H9 (cell line): ENCODE measurements around the gene NBL1. TPM values are rescaled to one million over a fixed set of nuclear protein-coding genes. Genes with fewer than 3 reads are reported as not detected.

ENCODE experiments used
- DNase-seq: peaks from one replicate; pipeline ENCODE4 v3.0.0-alpha.2; 2017
- H2AFZ ChIP-seq: one replicate; pipeline ENCODE4 v1.6.1; 2013; ENCODE audit warnings: mild to moderate bottlenecking, low read length, control low read depth, moderate library complexity
- H2AK5ac ChIP-seq: 2 replicates; pipeline ENCODE4 v1.6.1; 2013; ENCODE audit warnings: low read length, control low read depth, mixed read lengths; ENCODE audit not compliant: insufficient read length
- H2BK120ac ChIP-seq: one replicate; pipeline ENCODE4 v1.6.1; 2013; ENCODE audit warnings: low read depth, mild to moderate bottlenecking, low read length, control low read depth, inconsistent platforms; ENCODE audit not compliant: poor library complexity, severe bottlenecking
- H2BK12ac ChIP-seq: 2 replicates; pipeline ENCODE4 v1.6.1; 2013; ENCODE audit warnings: low read length, control low read depth, mixed read lengths, low read depth; ENCODE audit not compliant: insufficient read length
- H2BK15ac ChIP-seq: 2 replicates; pipeline ENCODE4 v1.6.1; 2013; ENCODE audit warnings: low read depth, low read length, control low read depth
- H2BK20ac ChIP-seq: one replicate; pipeline ENCODE4 v1.6.1; 2013; ENCODE audit warnings: low read depth, mild to moderate bottlenecking, low read length, control low read depth, inconsistent platforms; ENCODE audit not compliant: poor library complexity, severe bottlenecking
- H2BK5ac ChIP-seq: 2 replicates; pipeline ENCODE4 v1.6.1; 2013; ENCODE audit warnings: low read length, control low read depth, mixed read lengths; ENCODE audit not compliant: insufficient read length
- H3K14ac ChIP-seq: 2 replicates; pipeline ENCODE4 v1.6.1; 2013; ENCODE audit warnings: low read length, control low read depth; ENCODE audit not compliant: insufficient read depth
- H3K18ac ChIP-seq: 2 replicates; pipeline ENCODE4 v1.6.1; 2013; ENCODE audit warnings: low read depth, mild to moderate bottlenecking, mixed read lengths, low read length, control low read depth; ENCODE audit not compliant: insufficient read length
- H3K23ac ChIP-seq: 2 replicates; pipeline ENCODE4 v1.6.1; 2013; ENCODE audit warnings: low read length, control low read depth, mixed read lengths, low read depth; ENCODE audit not compliant: insufficient read length
- H3K23me2 ChIP-seq: 2 replicates; pipeline ENCODE4 v1.6.1; 2013; ENCODE audit warnings: low read depth, mild to moderate bottlenecking, mixed read lengths, low read length, control low read depth; ENCODE audit not compliant: insufficient read length, poor library complexity, severe bottlenecking
- H3K27ac ChIP-seq: 2 replicates; pipeline ENCODE4 v1.5.1; 2013; ENCODE audit warnings: low read length, control low read depth, mixed read lengths, low read depth; ENCODE audit not compliant: insufficient read length
- H3K27me3 ChIP-seq: 2 replicates; pipeline ENCODE4 v1.6.1; 2013; ENCODE audit warnings: low read length, control low read depth, inconsistent platforms; ENCODE audit not compliant: insufficient read depth
- H3K4ac ChIP-seq: 2 replicates; pipeline ENCODE4 v1.6.1; 2013; ENCODE audit warnings: low read depth, mild to moderate bottlenecking, control low read depth, inconsistent platforms, low read length, moderate library complexity
- H3K4me1 ChIP-seq: 2 replicates; pipeline ENCODE4 v1.6.1; 2013; ENCODE audit warnings: low read length, control low read depth, inconsistent platforms; ENCODE audit not compliant: insufficient read depth
- H3K4me2 ChIP-seq: 2 replicates; pipeline ENCODE4 v1.6.1; 2013; ENCODE audit warnings: low read length, control low read depth, mixed read lengths; ENCODE audit not compliant: insufficient read length, insufficient read depth
- H3K56ac ChIP-seq: 2 replicates; pipeline ENCODE4 v1.6.1; 2013; ENCODE audit warnings: low read depth, mild to moderate bottlenecking, mixed read lengths, low read length, control low read depth; ENCODE audit not compliant: insufficient read length
- H3K79me1 ChIP-seq: 2 replicates; pipeline ENCODE4 v1.6.1; 2013; ENCODE audit warnings: low read depth, mild to moderate bottlenecking, moderate library complexity, low read length, control low read depth, inconsistent platforms; ENCODE audit not compliant: insufficient read depth, poor library complexity, severe bottlenecking
- H3K79me2 ChIP-seq: 2 replicates; pipeline ENCODE4 v1.6.1; 2013; ENCODE audit warnings: low read length, control low read depth, inconsistent platforms; ENCODE audit not compliant: insufficient read depth
- H3K9ac ChIP-seq: 2 replicates; pipeline ENCODE4 v1.6.1; 2013; ENCODE audit warnings: low read length, control low read depth, mixed read lengths; ENCODE audit not compliant: insufficient read length; ENCODE audit errors: extremely low read depth
- H3K9me3 ChIP-seq: one replicate; pipeline ENCODE4 v1.6.1; 2013; ENCODE audit warnings: low read depth, low read length, inconsistent platforms; ENCODE audit not compliant: control insufficient read depth
- H3T11ph ChIP-seq: one replicate; pipeline ENCODE4 v1.6.1; 2013; ENCODE audit warnings: mild to moderate bottlenecking, low read length, control low read depth, inconsistent platforms
- H4K20me1 ChIP-seq: one replicate; pipeline ENCODE4 v1.6.1; 2013; ENCODE audit not compliant: control insufficient read depth, insufficient read length, insufficient read depth
- H4K5ac ChIP-seq: 2 replicates; pipeline ENCODE4 v1.6.1; 2013; ENCODE audit warnings: low read depth, mild to moderate bottlenecking, mixed read lengths, low read length, control low read depth; ENCODE audit not compliant: insufficient read length
- H4K8ac ChIP-seq: replicated peaks from 2 replicates; pipeline ENCODE4 v1.6.1; 2013; ENCODE audit warnings: low read length, control low read depth, mixed read lengths, low read depth; ENCODE audit not compliant: insufficient read length
- H4K91ac ChIP-seq: 2 replicates; pipeline ENCODE4 v1.6.1; 2013; ENCODE audit warnings: low read depth, mild to moderate bottlenecking, moderate library complexity, mixed read lengths, low read length, control low read depth; ENCODE audit not compliant: insufficient read length
- H3K27ac Mint-ChIP-seq, 3 experiments: 2 replicates in 2 of 3; 3 replicates in 1 of 3; pipeline ENCODE4 v1.8.0; 2020 to 2021; ENCODE audit warnings: mixed read lengths in 3 of 3, mild to moderate bottlenecking in 1 of 3, moderate library complexity in 1 of 3
- H3K27me3 Mint-ChIP-seq: 2 replicates; pipeline ENCODE4 v1.8.0; 2021; ENCODE audit warnings: low read depth, mild to moderate bottlenecking, moderate library complexity, mixed read lengths
- H3K36me3 Mint-ChIP-seq, 3 experiments: 2 replicates in 2 of 3; 3 replicates in 1 of 3; pipeline ENCODE4 v1.8.0; 2020 to 2021; ENCODE audit warnings: low read depth in 3 of 3, mixed read lengths in 3 of 3; ENCODE audit not compliant: insufficient read depth in 1 of 3
- H3K4me1 Mint-ChIP-seq, 2 experiments: 2 replicates each; pipeline ENCODE4 v1.8.0; 2020; ENCODE audit warnings: mixed read lengths in 2 of 2
- H3K4me3 Mint-ChIP-seq, 2 experiments: 2 replicates in 1 of 2; 3 replicates in 1 of 2; pipeline ENCODE4 v1.8.0; 2020 to 2021; ENCODE audit warnings: mild to moderate bottlenecking in 2 of 2, mixed read lengths in 2 of 2, moderate library complexity in 1 of 2
- H3K9me3 Mint-ChIP-seq, 2 experiments: 2 replicates in 1 of 2; 3 replicates in 1 of 2; pipeline ENCODE4 v1.8.0; 2020; ENCODE audit warnings: mild to moderate bottlenecking in 2 of 2, mixed read lengths in 2 of 2, moderate library complexity in 1 of 2
- CTCF ChIP-seq: fragments of 200-600 bp; sonication (generic); conservative IDR thresholded peaks from 3 replicates; pipeline ENCODE4 v1.8.0; 2021; ENCODE audit warnings: antibody characterized with exemption, mild to moderate bottlenecking
- WGBS: extraction: QIAGEN DNeasy Blood & Tissue Kit; methylation state at CpG from one replicate; pipeline ENCODE4 v1.1.7; 2013; ENCODE audit warnings: missing lambda C conversion rate, low lambda C conversion rate, mixed read lengths; ENCODE audit not compliant: insufficient read length; ENCODE audit errors: extremely low coverage; 5-methylcytosine and 5-hydroxymethylcytosine counted together
- total RNA-seq: library from RNA; stranded (reverse); gene quantifications from 2 replicates; pipeline ENCODE4 v1.2.1, GENCODE V29; 2021

NBL1 gene
- total RNA-seq, 1 experiment from 2014 or later: 6.4 TPM

DNA sequence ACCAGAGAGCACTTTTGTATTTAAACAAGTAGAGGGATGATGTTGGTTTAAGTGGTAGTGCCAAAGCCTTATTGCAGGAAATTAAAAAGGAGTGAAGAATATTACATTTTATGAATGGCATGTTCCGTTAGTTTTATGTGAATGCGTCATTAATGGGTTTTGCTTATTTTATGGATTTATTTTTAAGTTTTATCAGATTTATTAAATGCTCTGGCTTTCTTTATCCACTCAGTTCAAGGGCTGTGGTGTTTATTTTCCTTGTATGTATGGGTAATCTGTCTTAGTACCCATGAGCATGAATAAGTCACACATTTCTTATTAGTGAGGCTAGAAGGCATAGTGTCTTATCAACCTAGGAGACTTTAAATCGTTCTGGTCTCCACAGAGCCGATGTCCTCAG is 41.6 kb upstream of the NBL1 start:
- H3K79me2 ChIP-seq: peaks cover 51% of the 10 kb centered on the region
- no peaks in the 10 kb centered on the region for H3K4me1 ChIP-seq
- no peak overlapping the region for H4K8ac ChIP-seq
- no peak overlapping the region for H2BK15ac ChIP-seq
- H3K9me3 Mint-ChIP-seq: no peaks in the 10 kb centered on the region
- peaks cover 2% of the 10 kb centered on the region for H4K20me1 ChIP-seq
- H2BK20ac ChIP-seq: no peak overlapping the region
- no peaks in the 10 kb centered on the region for H3K9me3 ChIP-seq
- 100% methylated on average over 1 of the region's 4 CpGs for WGBS
- no peak overlapping the region for H3K4ac ChIP-seq
- H4K5ac ChIP-seq: no peak overlapping the region
- H4K91ac ChIP-seq: no peak overlapping the region
- no peak for DNase-seq
- H2BK120ac ChIP-seq: no peak overlapping the region
- no peak overlapping the region for H3K4me2 ChIP-seq
- no peaks in the 10 kb centered on the region for H3K27me3 Mint-ChIP-seq
- H2AFZ ChIP-seq: no peak overlapping the region
- no peak overlapping the region for H2AK5ac ChIP-seq
- H3K4me1 Mint-ChIP-seq: peaks cover 8 to 15% of the 10 kb centered on the region in 2 experiments
- H3K18ac ChIP-seq: no peak overlapping the region
- no peak overlapping the region for H3K23ac ChIP-seq
- no peak overlapping the region for H2BK12ac ChIP-seq
- no peak overlapping the region for H3K27ac Mint-ChIP-seq
- H2BK5ac ChIP-seq: no peak overlapping the region
- no peak overlapping the region for H3K56ac ChIP-seq
- H3K27ac ChIP-seq: no peak overlapping the region
- H3K9ac ChIP-seq: no peak overlapping the region
- no peaks in the 10 kb centered on the region for H3K27me3 ChIP-seq
- peaks cover 2% of the 10 kb centered on the region for H3K23me2 ChIP-seq
- TF ChIP-seq CTCF: no peak
- H3K14ac ChIP-seq: no peak overlapping the region
- peaks cover 8% of the 10 kb centered on the region for H3K79me1 ChIP-seq
- peaks cover 0 to 7% (median 1%) of the 10 kb centered on the region in 3 experiments; a peak in 3 of 7 replicates for H3K36me3 Mint-ChIP-seq
- H3T11ph ChIP-seq: no peak overlapping the region
- no peak overlapping the region for H3K4me3 Mint-ChIP-seq
